Tibial nerve (tissue), 4 donors: ENCODE measurements around the gene DISC1.

Experiments used
- CTCF ChIP-seq, 5 experiments: fragments of 200-600 bp in 3 of 5; fragments of 450-650 bp in 2 of 5; sonication (generic) in 3 of 5; IDR thresholded peaks; one replicate each; pipeline ENCODE4 v1.5.1; 2016 to 2019; ENCODE audit warnings: antibody characterized with exemption in 5 of 5, mild to moderate bottlenecking in 3 of 5, moderate library complexity in 2 of 5
- EP300 ChIP-seq, 2 donors: sonication (generic); formaldehyde crosslinking; IDR thresholded peaks; one replicate each; pipeline ENCODE4 v1.6.1; 2017; ENCODE audit warnings: antibody characterized with exemption in 2 of 2, mild to moderate bottlenecking in 1 of 2

GRCh38 chr1:231882333-231882732, 255.7 kb downstream of the DISC1 start:
- TF ChIP-seq EP300 (IDR thresholded peaks at IDR 0.05), result no peak
- no peak for TF ChIP-seq CTCF (IDR thresholded peaks at IDR 0.05)
